Stimulated activated CD8-positive, alpha-beta memory T cell treated with anti-CD3 and anti-CD28 coated beads, Interleukin-4, amount 100 ng/mL, for 24 hours (primary cell): Measurements from ENCODE around the gene FAM98C.
A peak's percentile ranks its signal among the peaks of the same experiment; 100 is the strongest.

ENCODE experiments used
- DNase-seq: peaks from one replicate; pipeline ENCODE4 v3.0.0-alpha.2; 2020; ENCODE audit warnings: low read depth

The FAM98C gene

GRCh38 chr19:38378866-38379265 lies 24.0 kb upstream of the FAM98C start:
- no peak for DNase-seq

- DNase-seq: no peak
Measured at GRCh38 chr19:38381138-38381537, 21.8 kb upstream of the FAM98C start.

GRCh38 chr19:38383184-38383583 lies 19.7 kb upstream of the FAM98C start:
- DNase-seq: no peak

- no peak for DNase-seq
Measured at GRCh38 chr19:38383743-38384142, 19.1 kb upstream of the FAM98C start.

GRCh38 chr19:38384209-38385027 lies 18.5 kb upstream of the FAM98C start:
- DNase-seq: no peak

GRCh38 chr19:38385057-38385803 lies 17.7 kb upstream of the FAM98C start:
- DNase-seq: no peak

GRCh38 chr19:38385804-38386257 lies 17.1 kb upstream of the FAM98C start:
- no peak for DNase-seq

GRCh38 chr19:38386300-38386970 lies 16.5 kb upstream of the FAM98C start:
- DNase-seq: no peak

GRCh38 chr19:38386971-38387549 lies 15.8 kb upstream of the FAM98C start:
- DNase-seq: no peak

GRCh38 chr19:38387550-38388348 lies 15.1 kb upstream of the FAM98C start, which contains the start of gene GGN:
GGN (minus strand) TSS chr19:38388034; CDS start chr19:38387261, 773 bp downstream.
- DNase-seq: peak; percentile 58

GRCh38 chr19:38388349-38389100 lies 14.4 kb upstream of the FAM98C start, which contains the start of gene SPRED3:
SPRED3 (plus strand) TSS chr19:38388697; CDS start chr19:38390303, 1,606 bp downstream.
- DNase-seq: no peak

GRCh38 chr19:38389101-38389925 lies 13.6 kb upstream of the FAM98C start:
- no peak for DNase-seq

GRCh38 chr19:38389957-38390924 lies 12.7 kb upstream of the FAM98C start:
- no peak for DNase-seq

GRCh38 chr19:38391911-38392464 lies 10.9 kb upstream of the FAM98C start:
- no peak for DNase-seq

GRCh38 chr19:38392707-38393308 lies 10.1 kb upstream of the FAM98C start:
- DNase-seq: no peak

- peak; percentile 63 for DNase-seq
Measured at GRCh38 chr19:38394488-38394887, 8.4 kb upstream of the FAM98C start.

GRCh38 chr19:38395381-38396114 lies 7.3 kb upstream of the FAM98C start:
- DNase-seq: peak; percentile 28
